GM18951 (cell line): ENCODE measurements around the gene INHBA.

Experiments used
- POLR2A ChIP-seq: IDR thresholded peaks from 4 replicates; pipeline ENCODE4 v1.6.1; 2011; ENCODE audit warnings: mild to moderate bottlenecking; ENCODE audit not compliant: insufficient read length, insufficient read depth; ENCODE audit errors: extremely low read depth
- in situ Hi-C: fragments of 300-500 bp; cut with MboI; formaldehyde crosslinking; loops from one replicate; pipeline ENCODE4 v1.12.0; 2022; ENCODE audit warnings: low sequenced_read_pairs, mixed read lengths, inconsistent platforms; ENCODE audit not compliant: unreplicated experiment

INHBA gene

DNA sequence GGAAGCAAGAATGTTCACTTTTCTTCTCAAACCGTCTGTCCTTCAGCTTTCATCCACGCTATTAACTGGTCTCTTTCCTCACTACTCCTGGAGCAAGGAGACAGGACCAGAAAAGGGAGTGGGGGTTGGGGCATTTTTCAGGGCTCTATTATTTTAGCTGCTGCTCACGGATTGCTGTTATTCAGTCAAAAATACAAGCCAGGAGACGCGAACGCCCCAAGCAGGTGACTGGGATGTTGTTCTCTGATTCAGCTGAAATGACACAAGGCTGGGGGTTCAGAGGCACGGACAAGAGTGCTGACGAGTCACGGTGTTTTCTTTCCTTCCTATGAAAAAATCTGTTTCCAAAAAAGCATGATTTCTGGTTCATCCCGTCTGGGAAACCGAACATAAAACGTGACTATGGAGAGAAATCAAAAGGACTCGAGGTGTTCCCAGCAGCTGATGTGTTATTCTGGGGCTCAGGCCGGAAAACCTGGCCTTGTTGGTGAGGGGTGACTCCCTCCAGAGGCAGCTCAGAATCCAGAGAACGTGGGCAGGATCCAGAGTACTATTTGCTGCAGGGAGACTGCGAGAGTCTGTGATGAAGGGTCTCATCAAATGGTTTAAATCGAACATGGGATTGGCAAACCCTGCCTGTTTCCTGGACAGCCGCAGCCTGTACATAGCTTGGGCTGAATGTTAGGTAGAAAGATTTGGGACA is 3.5 kb upstream of the INHBA start:
- no peak for TF ChIP-seq POLR2A

DNA sequence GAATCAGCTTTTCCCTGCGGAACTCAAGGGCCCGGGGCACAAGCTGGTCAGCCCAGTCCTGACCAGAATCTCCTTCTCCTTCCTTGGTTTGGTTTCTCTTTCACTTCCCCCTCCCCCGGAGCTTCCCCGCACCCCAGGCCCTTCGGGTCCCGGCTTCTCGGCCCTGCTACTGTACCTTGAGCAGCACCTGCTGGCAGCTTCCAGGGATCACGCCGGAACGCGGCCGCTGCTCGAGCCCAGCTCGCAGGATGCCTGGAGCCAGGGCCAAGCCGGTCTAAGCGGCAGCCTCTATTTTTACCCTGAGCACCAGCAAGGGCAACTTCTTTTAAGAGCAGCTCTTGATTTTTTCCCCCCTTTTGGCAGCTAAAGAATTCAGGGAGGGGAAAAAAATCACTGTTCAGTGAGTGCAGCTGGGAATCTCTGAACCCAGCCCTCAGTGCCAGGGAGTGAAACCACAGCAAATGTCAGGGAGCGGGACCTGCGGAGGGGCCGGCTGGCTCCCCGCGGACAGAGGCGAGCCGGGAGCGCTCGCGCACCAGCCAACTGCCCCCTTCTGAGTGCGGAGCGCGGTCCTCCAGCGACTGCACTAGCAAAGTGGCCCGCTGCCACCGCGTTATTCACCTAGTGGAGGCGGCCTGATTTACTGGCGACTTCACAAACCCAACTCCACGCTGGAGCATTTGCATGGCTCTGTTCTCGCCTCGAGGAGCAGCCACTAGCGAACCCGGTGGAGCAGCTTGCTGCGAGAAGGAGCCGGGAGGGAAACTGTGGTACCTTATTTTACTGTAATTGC is 2.4 kb upstream of the INHBA start:
- TF ChIP-seq POLR2A = no peak
- in situ Hi-C loops = no loop called here

More for the DNA sequence above, 3.5 kb upstream of the INHBA start:
- in situ Hi-C loops = no loop called here

DNA sequence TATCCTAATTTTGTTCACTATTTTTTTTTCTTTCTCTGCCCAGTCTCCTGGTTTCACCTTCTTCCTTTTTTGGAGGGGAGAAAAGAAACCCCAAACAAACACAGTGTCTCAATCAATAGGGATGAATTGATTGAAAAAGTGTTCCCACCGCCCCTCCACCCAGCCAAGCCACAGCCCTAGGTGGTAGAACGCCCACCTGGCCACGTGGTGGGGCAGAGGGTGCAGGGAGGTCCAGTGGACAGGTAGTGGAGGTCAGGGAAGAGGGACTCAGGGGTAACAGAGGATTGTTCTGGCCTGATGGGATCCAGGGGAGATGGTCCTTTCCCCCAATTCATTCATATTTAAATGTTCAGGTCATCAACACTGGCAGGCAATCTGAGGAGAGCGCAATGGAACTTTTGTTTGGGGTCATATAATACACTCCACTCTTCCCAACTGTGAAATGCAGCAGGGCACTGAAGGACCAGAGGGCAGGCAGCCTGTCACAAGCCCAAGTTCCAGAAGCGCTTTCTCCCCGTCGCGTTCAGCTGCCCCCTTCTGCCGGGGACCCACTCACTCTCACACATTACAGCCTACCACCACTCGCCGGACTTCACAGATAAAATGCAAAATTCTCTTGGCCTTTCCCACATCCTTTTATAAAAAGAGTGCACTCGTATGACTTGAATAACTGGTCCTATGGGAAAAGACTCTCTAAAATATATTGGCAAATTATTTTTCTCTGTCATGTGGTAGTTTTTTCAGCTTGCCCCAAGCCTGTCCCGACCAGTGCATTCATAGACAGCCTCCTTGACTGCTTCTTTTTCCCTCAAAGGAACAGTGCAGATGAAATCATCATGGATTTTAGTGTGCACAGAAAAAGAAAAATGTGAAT is 1.6 kb downstream of the INHBA start:
- in situ Hi-C loops = no loop called here
- no peak for TF ChIP-seq POLR2A

- in situ Hi-C loops = no loop called here
- no peak for TF ChIP-seq POLR2A
Observed at GRCh38 chr7:41700044-41700471, 2.8 kb downstream of the INHBA start.

GRCh38 chr7:41699516-41699915 is 3.4 kb downstream of the INHBA start:
- in situ Hi-C loops = no loop called here
- TF ChIP-seq POLR2A = no peak

GRCh38 chr7:41698726-41699125 is 4.2 kb downstream of the INHBA start:
- no peak for TF ChIP-seq POLR2A
- in situ Hi-C loops = no loop called here

DNA sequence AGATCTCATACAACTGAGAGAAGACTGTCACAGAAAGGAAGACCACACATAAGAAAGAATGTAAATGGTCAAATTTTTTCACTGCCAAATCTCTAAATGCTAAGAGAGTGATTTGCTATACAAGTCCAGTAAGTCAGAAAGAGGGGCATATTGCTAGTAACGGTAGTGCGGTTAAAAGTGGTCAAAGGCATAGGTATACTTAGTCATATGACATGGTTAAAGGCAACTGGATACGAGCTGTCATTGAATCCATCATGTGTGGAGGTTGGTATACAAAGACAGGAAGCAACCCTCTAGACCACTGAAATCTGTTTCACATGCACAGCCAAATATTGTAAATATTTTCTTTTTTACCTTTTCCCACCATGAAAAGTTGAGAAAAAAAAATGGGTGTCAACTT is 4.8 kb downstream of the INHBA start:
- no peak for TF ChIP-seq POLR2A
- in situ Hi-C loops = no loop called here

- no peak for TF ChIP-seq POLR2A
- in situ Hi-C loops = no loop called here
Observed at GRCh38 chr7:41696323-41696916, 6.5 kb downstream of the INHBA start.

DNA sequence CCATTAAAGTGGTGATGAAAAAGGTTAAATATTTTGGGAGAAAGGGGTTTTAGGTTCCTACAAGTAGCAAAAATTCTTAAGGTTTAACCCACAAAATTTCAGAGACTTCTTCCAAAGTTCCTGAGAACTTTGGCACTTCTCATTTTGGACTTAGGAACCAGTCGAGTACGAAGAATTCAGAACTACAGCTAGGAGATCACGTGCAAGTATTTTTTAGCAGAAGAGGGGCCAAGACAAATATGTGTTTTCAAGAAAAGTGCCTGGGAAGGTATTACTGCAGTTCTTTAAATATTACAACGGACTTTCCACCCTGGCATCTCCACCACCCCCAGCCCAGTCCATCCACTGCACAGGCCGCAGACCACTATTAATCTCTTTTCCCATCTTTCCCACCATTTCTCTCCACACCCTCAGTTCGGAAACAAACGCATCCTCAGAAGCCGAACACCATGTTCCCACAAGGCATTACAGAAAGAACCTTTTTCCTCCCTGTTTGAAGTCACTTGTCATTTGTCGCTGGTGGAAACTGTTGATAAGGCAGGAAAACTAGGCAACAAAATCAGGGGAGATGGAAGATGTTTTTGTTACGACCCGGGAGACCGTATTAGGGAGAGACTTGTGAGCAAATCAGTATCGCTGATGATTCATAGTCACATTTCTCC is 7.1 kb downstream of the INHBA start:
- in situ Hi-C loops = no loop called here
- TF ChIP-seq POLR2A = no peak

DNA sequence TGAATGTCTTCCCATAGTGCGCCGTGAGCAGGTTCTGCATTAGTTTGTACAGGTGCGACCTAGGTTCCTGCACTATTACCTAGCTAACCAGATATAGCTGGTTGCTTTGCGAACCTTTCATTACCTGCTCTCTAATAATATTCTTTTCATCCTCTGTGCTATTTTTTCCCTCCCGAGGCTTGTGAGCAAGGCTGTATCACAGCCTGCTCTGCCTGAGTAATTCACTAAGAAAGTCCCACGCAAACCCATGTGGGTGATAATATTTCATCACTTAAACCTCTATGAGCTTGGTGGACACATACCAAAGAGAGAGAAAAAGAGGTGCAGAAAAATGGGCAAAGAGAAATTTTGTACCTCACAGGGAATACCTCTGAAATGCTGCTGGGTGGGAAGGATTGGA is 8.4 kb downstream of the INHBA start:
- in situ Hi-C loops = no loop called here
- TF ChIP-seq POLR2A = no peak

- in situ Hi-C loops = no loop called here
- TF ChIP-seq POLR2A = no peak
Observed at GRCh38 chr7:41693150-41693997, 9.5 kb downstream of the INHBA start.

- no peak for TF ChIP-seq POLR2A
- in situ Hi-C loops = no loop called here
Observed at GRCh38 chr7:41692251-41692650, 10.6 kb downstream of the INHBA start.
